ENCODE results near the gene DAAM1.

DNA sequence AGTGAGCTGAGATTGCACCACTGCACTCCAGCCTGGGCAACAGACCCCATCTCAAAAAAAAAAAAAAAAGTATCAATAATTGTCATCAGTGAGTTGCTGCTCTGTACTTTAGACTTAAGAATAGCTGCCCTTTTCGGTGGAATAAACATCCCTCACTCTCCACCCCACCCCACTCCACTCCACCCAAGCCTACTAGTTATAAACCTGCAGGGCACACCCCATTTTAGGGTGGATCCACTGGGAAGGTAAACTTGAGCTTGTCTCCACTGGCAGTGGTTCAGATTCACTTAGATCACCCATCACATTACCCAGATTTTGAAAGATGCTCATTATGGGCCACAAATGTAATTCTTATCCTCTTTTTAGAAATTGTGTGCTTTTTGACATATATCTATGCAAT is 170.3 kb downstream of the DAAM1 start:
- TF ChIP-seq POLR2A (IDR thresholded peaks at IDR 0.05): no peak
- TF ChIP-seq, protein P1, sequence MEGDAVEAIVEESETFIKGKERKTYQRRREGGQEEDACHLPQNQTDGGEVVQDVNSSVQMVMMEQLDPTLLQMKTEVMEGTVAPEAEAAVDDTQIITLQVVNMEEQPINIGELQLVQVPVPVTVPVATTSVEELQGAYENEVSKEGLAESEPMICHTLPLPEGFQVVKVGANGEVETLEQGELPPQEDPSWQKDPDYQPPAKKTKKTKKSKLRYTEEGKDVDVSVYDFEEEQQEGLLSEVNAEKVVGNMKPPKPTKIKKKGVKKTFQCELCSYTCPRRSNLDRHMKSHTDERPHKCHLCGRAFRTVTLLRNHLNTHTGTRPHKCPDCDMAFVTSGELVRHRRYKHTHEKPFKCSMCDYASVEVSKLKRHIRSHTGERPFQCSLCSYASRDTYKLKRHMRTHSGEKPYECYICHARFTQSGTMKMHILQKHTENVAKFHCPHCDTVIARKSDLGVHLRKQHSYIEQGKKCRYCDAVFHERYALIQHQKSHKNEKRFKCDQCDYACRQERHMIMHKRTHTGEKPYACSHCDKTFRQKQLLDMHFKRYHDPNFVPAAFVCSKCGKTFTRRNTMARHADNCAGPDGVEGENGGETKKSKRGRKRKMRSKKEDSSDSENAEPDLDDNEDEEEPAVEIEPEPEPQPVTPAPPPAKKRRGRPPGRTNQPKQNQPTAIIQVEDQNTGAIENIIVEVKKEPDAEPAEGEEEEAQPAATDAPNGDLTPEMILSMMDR (IDR thresholded peaks at IDR 0.05): no peak
